KOPT-K1 (cell line): Measurements from ENCODE around the gene CELA2A.
"Not testable (repeated sequence)": the region's sequence is repeated elsewhere in the genome, so short reads cannot be mapped to it uniquely, and the experiment has no call there.

ENCODE experiments used
- H3K27ac ChIP-seq: fragments of 200-600 bp; sonication (generic); 2 replicates; pipeline ENCODE4 v1.5.1; 2016; ENCODE audit warnings: antibody characterized with exemption, mild to moderate bottlenecking, low read depth, low read length; ENCODE audit not compliant: poor library complexity, severe bottlenecking
- H3K36me3 ChIP-seq: fragments of 200-600 bp; sonication (generic); 2 replicates; pipeline ENCODE4 v1.5.1; 2017; ENCODE audit warnings: antibody characterized with exemption, mild to moderate bottlenecking, low read length, moderate library complexity; ENCODE audit not compliant: insufficient read depth
- H3K9me3 ChIP-seq: fragments of 200-600 bp; sonication (generic); 2 replicates; pipeline ENCODE4 v1.5.1; 2017; ENCODE audit warnings: antibody characterized with exemption, low read length, mild to moderate bottlenecking; ENCODE audit not compliant: insufficient read depth, poor library complexity, severe bottlenecking

CELA2A gene

DNA sequence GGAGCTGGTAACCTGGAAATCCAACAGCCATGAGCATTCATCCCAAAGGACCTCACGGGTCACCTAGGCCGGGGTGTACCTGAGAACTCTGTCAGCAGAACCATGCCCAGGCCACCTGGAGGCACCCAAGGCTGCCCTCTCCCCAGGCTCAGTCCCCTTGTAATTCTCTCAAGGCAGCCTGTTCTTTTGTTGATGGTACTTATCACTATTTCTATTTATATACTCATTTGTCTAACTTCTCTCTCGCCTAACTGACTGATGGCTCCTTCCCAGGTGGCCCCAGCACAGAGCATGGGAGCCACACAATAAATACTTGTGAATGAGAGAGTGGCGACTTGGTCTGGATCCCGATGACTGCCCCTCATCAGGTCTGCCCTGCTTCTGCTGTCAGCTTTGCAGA, 50.7 kb downstream of the CELA2A start:
- no peaks in the 10 kb centered on the region for H3K36me3 ChIP-seq
- H3K27ac ChIP-seq = no peak overlapping the region
- no peaks in the 10 kb centered on the region for H3K9me3 ChIP-seq

DNA sequence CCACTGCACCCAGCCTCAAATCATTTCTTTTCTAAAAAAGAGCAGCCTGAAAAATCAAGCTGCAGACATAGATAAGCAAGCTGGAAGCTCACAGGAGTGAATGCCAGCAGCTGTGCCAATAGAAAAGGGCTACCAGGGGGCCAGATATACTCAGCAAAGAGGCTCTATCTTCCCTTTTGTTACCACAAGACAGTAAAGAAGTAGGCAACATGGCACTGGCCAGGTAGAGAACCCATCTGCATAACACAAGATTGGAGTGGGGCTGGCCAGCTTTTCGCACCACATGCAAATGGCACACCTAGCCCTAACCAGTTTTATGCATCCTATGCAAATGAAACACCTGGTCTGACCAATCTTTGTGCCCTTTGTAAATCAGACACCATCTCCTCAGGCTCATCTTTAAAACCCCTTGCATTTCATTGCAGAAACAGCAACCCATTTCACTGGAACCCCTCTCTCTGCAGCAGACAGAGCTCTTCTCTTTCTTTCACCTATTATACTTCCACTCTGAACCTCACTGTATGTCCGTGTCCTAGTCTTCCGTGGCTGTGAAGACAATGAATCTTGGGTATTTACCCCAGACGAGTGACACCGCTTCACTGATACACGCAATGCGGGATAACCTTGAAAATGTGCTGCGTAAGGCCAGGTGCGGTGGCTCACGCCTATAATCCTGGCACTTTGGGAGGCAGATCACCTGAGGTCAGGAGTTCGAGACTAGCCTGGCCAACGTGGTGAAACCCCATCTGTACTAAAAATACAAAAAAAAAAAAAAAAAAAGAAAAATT, 52.4 kb downstream of the CELA2A start:
- Histone ChIP-seq H3K27ac (no peak overlapping the region), H3K36me3 (no peaks in the 10 kb centered on the region), H3K9me3 (no peaks in the 10 kb centered on the region)

DNA sequence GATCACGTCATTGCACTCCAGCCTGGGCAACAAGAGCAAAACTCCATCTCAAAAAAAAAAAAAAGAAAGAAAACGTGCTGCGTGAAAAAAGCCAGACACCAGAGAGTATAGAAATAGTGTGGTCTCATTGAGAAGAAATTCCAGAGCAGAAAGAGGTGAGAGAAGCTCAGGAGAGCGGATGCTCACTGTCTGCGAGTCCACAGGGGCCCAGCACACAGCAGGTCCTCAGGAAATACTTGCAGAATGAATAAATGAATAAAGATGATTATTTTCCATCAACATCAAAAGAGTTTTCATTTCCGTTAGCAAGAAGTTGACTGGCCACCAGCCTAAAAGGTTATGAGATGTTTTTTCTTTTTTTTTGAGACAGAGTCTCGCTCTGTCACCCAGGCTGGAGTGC, 53.1 kb downstream of the CELA2A start:
- Histone ChIP-seq H3K9me3 (no peaks in the 10 kb centered on the region), H3K27ac (no peak overlapping the region), H3K36me3 (no peaks in the 10 kb centered on the region)

DNA sequence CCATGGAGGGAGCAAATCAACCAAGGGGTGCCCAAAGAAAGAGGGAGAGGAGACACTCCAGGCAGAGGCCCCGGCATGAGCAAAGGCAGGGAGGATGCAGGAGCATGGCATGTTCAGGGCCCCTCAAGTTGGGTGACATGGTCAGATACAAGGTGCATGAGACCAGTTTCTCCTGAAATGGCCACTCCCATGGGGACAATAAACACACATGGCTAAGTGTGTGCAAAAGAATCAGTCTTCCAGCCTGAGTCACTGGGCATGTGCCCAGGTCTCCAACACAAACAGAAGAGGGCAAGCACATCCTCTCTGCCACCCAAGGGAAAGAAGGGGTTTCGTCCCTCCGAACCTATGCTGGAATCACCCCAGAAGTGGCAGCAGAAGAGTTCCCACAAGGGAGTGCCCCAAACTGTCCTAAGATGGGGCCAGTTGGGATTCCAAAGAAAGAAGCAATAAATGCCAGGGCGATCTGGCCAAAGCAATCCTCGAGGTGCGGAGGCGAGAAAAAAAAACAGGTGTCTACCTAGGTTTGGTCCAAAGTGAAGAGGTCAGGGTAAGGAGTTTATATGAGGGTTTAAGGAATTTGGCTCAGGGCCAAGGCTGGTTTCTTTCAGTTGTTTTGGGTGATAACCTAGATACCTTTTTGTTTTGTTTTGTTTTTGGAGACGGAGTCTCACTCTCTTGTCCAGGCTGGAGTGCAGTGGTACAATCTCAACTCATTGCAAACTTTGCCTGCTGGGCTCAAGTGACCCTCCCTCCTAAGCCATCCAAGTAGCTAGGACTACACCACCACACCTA, 54.3 kb downstream of the CELA2A start:
- Histone ChIP-seq H3K9me3 (no peaks in the 10 kb centered on the region), H3K36me3 (no peaks in the 10 kb centered on the region), H3K27ac (no peak overlapping the region)

DNA sequence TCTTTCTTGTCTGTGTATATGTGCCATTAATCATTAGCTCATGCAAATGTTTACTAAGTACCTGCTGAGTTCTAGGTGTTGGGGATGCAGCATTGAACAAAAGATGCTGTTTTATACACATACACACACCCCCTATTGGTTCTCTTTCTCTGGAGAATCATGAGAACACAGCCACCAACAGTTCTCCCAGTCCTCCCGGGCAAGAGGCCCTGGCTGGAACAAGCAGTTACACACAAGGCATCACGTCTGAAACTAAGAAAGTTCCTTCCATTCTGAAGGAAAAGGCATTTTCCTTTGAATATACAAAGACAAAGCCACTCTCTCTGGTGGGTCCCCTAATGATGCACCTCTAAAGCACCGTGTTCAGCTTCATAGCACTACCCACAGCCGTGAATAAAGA, 56.7 kb downstream of the CELA2A start:
- Histone ChIP-seq H3K27ac (no peak overlapping the region), H3K36me3 (no peaks in the 10 kb centered on the region), H3K9me3 (no peaks in the 10 kb centered on the region)

DNA sequence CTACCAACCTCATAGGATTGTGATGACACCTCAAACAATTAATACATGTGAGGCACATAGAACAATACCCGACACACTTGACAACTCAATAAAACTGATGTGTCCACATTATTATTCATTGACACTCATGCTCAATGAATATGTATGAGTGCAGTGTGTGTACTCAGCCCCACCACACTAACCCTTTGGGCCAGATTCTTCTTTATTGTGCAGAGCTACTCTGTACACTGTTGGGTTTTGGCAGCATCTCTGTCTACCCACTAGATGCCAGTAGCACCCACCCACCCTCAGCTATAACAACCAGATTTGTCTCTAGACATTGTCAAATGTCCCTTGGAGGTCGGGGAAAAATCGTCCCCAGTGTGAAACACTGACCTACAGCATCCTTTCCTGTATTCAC, 57.4 kb downstream of the CELA2A start:
- no peaks in the 10 kb centered on the region for H3K9me3 ChIP-seq
- no peaks in the 10 kb centered on the region for H3K36me3 ChIP-seq
- no peak overlapping the region for H3K27ac ChIP-seq

DNA sequence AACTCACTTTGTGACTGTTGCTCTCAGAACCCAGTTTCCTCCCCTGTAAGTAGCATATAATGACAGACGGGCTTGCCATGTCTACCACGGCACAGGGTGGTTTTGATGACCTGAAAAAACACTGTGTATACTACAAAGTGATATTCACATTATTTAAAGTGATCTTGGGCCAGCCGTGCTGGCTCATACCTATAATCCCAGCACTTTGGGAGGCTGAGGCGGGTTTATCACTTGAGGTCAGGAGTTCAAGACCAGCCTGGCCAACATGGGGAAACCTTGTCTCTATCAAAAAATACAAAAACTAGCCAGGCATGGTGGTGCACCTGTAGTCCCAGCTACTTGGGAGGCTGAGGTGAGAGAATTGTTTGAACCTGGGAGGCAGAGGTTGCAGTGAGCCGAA, 58.0 kb downstream of the CELA2A start:
- H3K9me3 ChIP-seq, H3K27ac ChIP-seq, H3K36me3 ChIP-seq: not testable (repeated sequence)

DNA sequence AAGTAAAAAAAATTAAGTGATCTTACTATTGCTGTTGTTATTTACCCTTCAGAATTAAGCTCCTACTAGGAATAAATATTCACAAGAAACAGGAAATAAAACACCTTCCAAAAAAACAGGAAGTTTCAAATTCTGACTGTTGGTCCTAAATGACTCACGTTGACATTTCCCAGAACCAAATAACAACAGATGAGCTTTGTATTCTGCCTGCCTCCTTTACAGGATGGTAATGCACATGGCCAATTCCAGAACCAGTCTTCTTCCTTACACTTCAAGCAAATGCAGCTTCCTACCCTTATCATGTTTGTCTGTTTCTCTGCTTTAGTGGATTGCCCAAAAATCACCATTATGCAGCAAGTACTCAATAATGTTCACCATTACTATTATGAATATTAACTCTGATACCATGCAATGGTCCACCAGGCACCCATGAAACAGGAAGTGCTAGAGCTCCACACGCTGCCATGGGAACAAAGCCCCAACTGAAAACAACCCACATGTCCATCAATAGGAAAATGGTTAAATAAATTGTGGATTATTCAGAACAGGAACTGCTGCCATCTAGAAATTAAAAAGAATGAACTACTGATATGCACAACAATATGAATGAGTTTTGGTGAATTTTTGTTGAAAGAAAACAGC, 58.6 kb downstream of the CELA2A start:
- Histone ChIP-seq H3K27ac (no peak overlapping the region), H3K36me3 (no peaks in the 10 kb centered on the region), H3K9me3 (no peaks in the 10 kb centered on the region)

DNA sequence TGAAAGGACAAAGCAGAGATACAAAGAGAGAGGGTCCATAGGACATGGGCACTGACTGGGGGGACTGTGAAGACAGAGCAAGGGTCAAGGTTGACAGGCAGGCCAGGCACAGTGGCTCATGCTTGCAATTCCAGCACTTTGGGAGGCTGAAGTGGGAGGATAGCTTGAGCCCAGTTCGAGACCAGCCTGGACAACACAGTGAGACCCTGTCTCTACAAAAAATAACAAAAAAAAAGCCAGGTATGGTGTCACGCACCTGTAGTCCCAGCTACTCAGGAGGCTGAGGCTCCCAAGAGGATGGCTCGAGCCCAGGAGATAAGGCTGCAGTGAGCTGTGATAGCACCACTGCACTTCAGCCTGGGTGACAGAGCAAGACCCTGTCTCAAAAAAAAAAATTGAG, 63.1 kb downstream of the CELA2A start:
- Histone ChIP-seq H3K27ac (no peak overlapping the region), H3K36me3 (no peaks in the 10 kb centered on the region), H3K9me3 (no peaks in the 10 kb centered on the region)

DNA sequence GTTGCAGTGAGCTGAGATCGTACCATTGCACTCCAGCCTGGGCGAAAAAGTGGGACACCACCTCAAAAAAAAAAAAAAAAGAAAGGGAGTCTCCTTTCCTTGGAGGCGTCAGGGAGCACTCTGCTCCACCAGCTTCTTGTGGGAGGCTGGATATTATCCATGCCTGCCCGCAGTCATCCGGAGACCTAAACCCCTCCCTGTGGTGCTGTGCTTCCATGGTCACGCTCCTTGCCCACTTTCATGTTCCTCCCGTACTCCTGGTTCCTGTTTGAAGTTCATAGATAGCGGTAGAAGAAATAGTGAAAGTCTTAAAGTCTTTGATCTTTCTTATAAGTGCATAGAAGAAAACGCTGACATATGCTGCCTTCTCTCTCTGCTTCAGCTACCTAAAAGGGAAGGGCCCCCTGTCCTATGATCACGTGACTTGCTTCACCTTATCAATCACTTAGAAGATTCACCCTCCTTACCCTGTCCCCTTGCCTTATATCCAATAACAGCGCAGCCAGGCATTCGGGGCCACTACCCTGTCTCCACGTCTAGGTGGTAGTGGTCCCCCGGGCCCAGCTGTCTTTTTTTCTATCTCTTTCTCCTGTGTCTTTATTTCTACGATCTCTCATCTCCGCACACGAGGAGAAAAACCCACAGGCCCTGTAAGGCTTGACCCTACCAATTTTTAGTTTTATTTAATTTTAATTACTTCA, 64.8 kb downstream of the CELA2A start:
- H3K27ac ChIP-seq, H3K36me3 ChIP-seq, H3K9me3 ChIP-seq: not testable (repeated sequence)
